ENCODE measurements around the gene PYGB.
A peak's percentile ranks its signal among the peaks of the same experiment; 100 is the strongest.

The PYGB gene

DNA sequence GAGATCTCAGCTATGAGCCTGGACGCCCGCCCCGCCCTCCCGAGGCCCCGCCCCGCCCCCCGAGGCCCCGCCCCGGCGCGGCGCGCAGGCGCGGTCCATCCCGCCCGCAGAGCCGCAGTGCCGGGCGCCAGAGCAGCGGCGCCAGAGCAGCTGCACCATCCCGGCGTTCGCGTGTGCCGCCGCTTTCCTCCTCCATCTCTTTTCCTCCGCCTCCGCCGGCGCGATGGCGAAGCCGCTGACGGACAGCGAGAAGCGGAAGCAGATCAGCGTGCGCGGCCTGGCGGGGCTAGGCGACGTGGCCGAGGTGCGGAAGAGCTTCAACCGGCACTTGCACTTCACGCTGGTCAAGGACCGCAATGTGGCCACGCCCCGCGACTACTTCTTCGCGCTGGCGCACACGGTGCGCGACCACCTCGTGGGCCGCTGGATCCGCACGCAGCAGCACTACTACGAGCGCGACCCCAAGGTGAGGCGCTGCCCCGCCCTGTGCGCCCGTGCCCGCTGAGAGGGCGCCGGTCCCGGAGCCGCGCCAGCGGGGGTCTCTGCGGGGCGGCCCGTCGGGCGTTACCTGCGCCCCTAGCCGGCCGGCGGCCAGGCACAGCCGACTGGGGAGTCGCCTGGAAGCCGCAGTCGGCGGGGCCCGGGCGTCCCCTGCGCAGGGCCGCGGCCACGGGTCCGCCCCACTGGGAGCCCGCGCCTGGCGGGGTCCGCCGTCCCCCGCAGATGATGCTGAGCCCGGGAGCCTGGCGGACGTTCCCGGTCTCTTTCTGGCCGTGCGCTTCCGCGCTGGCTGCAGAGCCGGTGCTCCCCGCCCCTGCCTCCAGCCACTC lies at the start of gene PYGB:
Gene PYGB (plus strand): TSS at position 130 of the 830 bp plus-strand sequence. CDS start 94 bp downstream, at position 224.
- peak; percentile 62 for DNase-seq

GRCh38 chr20:25198663-25199383 lies 49.1 kb upstream of the PYGB start:
- no peak for DNase-seq

DNA sequence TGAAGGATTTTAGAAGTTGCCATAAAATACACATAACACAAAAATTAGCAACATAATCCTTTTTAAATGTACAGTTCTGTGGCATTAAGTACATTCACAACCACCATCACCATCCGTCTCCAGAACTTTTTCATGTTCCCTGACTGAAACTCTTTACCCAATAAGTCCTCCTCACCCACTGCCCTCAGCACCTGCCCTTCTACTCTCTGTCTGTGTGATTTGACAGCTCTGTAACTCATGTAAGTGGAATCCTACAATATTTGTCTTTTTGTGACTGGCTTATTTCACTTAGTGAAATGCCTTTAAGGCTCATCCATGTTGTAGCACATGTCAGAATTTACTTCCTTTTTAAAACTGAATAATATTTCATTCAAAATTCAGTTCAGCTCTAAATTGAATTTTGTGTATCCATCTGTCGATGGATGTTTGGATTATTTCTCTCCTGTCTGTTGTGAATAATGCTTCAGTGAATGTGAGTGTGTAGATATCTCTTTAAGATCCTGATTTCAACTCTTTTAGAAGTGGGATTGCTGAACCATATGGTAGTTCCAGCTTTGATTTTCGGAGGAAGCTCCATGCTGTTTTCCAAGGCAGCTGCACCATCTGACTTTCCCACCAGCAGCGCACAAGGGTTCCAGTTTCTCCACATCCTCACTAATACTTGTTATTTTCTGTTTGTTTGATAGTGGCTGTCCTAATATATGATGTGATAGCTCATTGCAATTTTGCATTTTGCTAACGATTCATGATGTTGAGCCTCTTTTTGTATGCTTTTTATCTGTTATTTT lies 48.2 kb upstream of the PYGB start:
- DNase-seq = no peak

- DNase-seq = no peak
Observed at GRCh38 chr20:25203089-25203488, 44.8 kb upstream of the PYGB start.

- DNase-seq = no peak
Observed at GRCh38 chr20:25203871-25204320, 44.0 kb upstream of the PYGB start.

- DNase-seq = no peak
Observed at GRCh38 chr20:25204550-25205276, 43.2 kb upstream of the PYGB start.

DNA sequence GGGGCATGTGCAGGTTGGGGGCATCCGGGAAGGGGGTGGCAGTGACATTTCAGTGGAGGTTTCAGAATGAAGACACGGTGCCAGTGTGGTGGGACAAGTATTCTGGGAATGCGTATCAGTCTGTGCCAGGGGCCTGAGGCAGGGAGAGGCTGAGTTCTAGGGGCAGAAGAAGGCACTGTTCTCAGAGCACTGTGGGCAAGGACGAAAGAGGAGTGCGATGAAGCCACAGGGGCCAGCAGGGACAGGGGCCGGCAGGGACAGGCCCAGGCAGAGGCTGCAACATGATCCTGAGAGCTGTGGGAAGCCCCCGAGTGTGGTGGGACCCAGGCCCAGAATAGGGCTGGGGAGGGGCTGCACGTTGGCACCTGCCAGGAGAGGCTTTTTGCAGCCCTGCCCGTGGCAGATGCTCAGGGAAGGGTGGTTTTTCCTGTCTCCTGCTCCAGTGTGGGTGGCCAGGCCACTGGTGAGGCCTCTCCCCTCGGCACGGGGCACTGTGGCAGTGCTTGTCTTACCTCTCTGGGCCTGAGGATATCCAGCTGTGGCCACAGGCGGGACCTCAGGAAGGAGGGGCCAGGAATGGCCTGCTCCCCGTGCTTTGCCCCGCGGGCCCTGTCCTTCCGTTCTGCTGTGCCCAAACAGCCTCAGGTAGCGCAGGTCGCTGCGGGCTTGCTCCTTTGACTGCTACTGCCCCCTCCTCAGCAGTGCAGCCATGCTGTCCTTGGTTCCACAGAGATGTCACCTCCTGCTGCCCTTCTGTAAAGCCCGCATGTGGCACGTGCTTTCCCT lies 42.4 kb upstream of the PYGB start:
- no peak for DNase-seq

GRCh38 chr20:25206063-25206403 lies 41.9 kb upstream of the PYGB start:
- DNase-seq = no peak

DNA sequence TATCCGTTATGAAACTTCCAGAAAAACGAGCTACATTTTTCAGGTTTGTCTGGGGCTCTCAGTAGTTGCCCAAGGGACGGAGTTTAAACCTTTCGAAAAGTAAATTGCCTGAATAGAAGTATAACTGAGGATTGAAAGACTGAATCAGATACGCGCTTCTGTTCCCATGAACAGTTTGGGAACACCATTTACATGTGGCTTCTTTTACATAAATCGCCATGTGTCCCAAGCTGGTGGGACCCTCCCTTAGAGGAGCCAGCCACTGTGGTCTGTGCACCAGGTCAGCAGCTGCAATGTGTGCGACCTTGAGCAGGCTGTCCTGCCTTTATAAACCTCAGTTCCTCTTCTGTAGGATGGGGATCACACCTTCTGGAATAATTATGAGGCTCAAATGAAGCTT lies 41.3 kb upstream of the PYGB start:
- no peak for DNase-seq

- DNase-seq = no peak
Observed at GRCh38 chr20:25207149-25207959, 40.5 kb upstream of the PYGB start.

DNA sequence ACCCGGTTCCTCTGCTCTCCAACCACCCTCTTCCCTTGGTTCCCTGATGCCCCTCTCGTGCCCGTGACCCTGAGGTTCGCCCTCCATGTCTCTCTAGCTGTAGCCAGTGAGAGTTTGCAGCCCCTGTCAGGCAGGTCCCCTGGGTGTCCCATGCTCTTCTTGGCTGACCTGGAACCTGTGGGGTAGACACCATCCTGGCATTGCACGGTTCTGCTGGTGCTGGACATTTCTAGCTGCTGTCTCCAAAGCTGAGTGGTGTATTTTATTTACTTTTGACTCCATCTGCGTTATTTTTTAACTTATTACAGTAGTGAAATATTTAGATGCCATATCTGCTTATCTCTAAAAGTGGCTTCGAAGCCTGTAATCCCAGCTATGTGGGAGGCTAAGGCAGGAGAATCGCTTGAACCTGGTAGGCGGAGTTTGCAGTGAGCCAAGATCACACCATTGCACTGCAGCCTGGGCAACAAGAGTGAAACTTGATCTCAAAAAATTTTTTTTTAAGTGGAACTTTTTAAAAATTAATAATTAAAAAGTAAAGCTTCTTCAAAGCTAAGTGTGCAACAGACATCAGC lies 39.8 kb upstream of the PYGB start:
- no peak for DNase-seq

GRCh38 chr20:25209400-25209799 lies 38.5 kb upstream of the PYGB start:
- no peak for DNase-seq

GRCh38 chr20:25209911-25210310 lies 38.0 kb upstream of the PYGB start:
- DNase-seq = no peak

GRCh38 chr20:25211273-25211672 lies 36.6 kb upstream of the PYGB start:
- DNase-seq = no peak

GRCh38 chr20:25212242-25212641 lies 35.6 kb upstream of the PYGB start:
- DNase-seq = no peak

- no peak for DNase-seq
Observed at GRCh38 chr20:25213566-25214425, 34.1 kb upstream of the PYGB start.

DNA sequence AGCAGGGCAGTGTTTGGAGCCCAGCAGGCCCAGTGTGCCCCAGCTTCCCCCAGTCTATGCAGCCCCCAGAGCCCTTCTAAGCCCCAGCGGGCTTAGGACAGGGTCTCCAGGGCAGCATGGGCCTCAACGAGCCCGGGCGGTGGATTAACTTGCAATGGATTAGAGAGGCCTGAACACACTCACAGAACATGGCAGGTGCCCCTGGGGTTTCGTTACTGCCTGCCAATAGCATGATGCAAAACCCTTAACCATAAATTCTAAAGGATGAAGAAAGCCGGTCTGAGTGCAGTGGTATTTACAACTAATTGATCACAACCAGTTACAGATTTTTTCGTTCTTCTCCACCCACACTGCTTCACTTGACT lies 33.5 kb upstream of the PYGB start:
- DNase-seq = no peak

GRCh38 chr20:25214819-25215218 lies 33.1 kb upstream of the PYGB start:
- DNase-seq = no peak

- no peak for DNase-seq
Observed at GRCh38 chr20:25215521-25215920, 32.4 kb upstream of the PYGB start.

All from NCI-H1105 (cell line).